ENCODE measurements around the gene SH3YL1.
"Not testable (repeated sequence)": the region's sequence is repeated elsewhere in the genome, so short reads cannot be mapped to it uniquely, and the experiment has no call there.

The SH3YL1 gene

GRCh38 chr2:175880-176820, 87.7 kb downstream of the SH3YL1 start:
- DNase-seq = no peak

GRCh38 chr2:175161-175786, 88.6 kb downstream of the SH3YL1 start:
- DNase-seq = no peak

- not testable (repeated sequence) for DNase-seq
Measured at GRCh38 chr2:172120-172519, 91.7 kb downstream of the SH3YL1 start.

DNA sequence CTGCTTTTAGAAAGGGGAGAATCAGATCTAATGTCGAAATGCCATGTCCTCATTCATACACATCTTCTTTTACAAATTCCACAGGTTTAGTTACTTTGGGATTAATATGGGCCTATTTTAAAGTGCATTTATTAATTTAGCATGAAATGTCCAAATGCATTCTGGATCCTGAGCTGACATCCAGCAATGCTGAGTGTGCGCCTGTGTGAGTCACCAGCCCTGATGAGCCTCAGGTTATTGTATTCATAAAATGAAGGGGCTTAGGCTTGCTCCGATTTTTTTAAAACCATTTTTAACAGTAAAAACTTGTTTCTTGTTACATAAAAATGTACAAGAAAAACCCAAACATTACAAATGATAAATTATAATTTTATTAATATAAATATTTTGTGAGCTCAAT, 94.1 kb downstream of the SH3YL1 start:
- peak; percentile 21 for DNase-seq

Data from NCI-H345 (cell line).